Thoracic aorta (tissue), 2 donors: ENCODE data around the gene CTSH. TPM values are rescaled to one million over a fixed set of nuclear protein-coding genes. Genes with fewer than 3 reads are reported as not detected.

Source experiments
- ATAC-seq: fragments of 150-250 bp; one replicate; pipeline ENCODE4 v1.8.0; 2017; ENCODE audit warnings: low read depth; ENCODE audit not compliant: insufficient number of reproducible peaks, low FRiP score
- DNase-seq: peaks from one replicate; pipeline ENCODE4 v3.0.0-alpha.2; 2020; ENCODE audit warnings: low spot score
- H3K27ac ChIP-seq, 2 donors: fragments of 200-600 bp; sonication (generic); 1 replicate in 1 of 2; 2 replicates in 1 of 2; pipeline ENCODE4 v1.5.1; 2016; ENCODE audit warnings: mild to moderate bottlenecking in 2 of 2, moderate library complexity in 2 of 2
- H3K27me3 ChIP-seq: fragments of 200-600 bp; sonication (generic); replicated peaks from 2 replicates; pipeline ENCODE4 v1.6.0; 2016; ENCODE audit warnings: mild to moderate bottlenecking; ENCODE audit not compliant: insufficient read depth
- H3K36me3 ChIP-seq: fragments of 200-600 bp; sonication (generic); one replicate; pipeline ENCODE4 v1.5.1; 2016
- H3K4me1 ChIP-seq, 2 donors: fragments of 200-600 bp; sonication (generic); 1 replicate in 1 of 2; 2 replicates in 1 of 2; pipeline versions ENCODE4 v1.5.1 to v1.6.0; 2016; ENCODE audit warnings: low read depth in 2 of 2, mild to moderate bottlenecking in 1 of 2; ENCODE audit not compliant: control insufficient read depth in 1 of 2
- H3K4me3 ChIP-seq: fragments of 200-600 bp; sonication (generic); 2 replicates; pipeline ENCODE4 v1.5.1; 2016; ENCODE audit warnings: mild to moderate bottlenecking
- H3K9me3 ChIP-seq: fragments of 200-600 bp; sonication (generic); 2 replicates; pipeline ENCODE4 v1.5.1; 2016
- total RNA-seq, 2 donors: library from RNA; depleted of rRNA; stranded (reverse); fragments of >200 nt; gene quantifications; one replicate each; pipeline versions ENCODE4 v1.1.0 to v1.2.3, GENCODE V29; 2016
- TF ChIP-seq, protein P1 (sequence below): fragments of 200-600 bp; sonication (generic); IDR thresholded peaks from one replicate; pipeline ENCODE4 v1.5.1; 2019; ENCODE audit warnings: antibody characterized with exemption

Gene CTSH
- total RNA-seq, 2 donors from 2014 or later: 136 to 149 TPM

DNA sequence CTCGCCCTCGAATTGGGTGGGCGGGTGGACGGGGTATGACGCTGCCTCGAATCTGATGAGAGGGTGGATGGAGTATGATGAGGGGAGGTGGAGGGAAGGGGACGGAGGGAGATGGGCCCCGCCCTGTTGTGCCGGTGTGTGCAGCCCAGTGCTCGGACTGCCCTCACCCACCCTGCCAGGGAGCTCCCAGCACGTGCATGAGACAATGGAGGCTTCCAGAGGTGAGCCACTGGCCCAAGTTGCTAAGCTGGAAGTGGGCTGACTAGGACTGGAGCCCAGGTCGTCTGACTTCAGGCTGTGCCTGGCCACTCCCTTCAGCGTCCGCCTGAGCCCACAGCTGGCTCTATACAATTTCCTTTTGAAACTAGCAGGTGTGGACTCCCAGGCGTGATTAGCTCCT is 47.0 kb upstream of the CTSH start:
- Histone ChIP-seq H3K27me3 (no peaks in the 10 kb centered on the region), H3K4me1 (peaks cover 11% of the 10 kb centered on the region in 2 donors), H3K4me3 (no peak overlapping the region), H3K9me3 (no peaks in the 10 kb centered on the region), H3K27ac (no peak overlapping the region), H3K36me3 (no peaks in the 10 kb centered on the region)
- TF ChIP-seq, protein P1, sequence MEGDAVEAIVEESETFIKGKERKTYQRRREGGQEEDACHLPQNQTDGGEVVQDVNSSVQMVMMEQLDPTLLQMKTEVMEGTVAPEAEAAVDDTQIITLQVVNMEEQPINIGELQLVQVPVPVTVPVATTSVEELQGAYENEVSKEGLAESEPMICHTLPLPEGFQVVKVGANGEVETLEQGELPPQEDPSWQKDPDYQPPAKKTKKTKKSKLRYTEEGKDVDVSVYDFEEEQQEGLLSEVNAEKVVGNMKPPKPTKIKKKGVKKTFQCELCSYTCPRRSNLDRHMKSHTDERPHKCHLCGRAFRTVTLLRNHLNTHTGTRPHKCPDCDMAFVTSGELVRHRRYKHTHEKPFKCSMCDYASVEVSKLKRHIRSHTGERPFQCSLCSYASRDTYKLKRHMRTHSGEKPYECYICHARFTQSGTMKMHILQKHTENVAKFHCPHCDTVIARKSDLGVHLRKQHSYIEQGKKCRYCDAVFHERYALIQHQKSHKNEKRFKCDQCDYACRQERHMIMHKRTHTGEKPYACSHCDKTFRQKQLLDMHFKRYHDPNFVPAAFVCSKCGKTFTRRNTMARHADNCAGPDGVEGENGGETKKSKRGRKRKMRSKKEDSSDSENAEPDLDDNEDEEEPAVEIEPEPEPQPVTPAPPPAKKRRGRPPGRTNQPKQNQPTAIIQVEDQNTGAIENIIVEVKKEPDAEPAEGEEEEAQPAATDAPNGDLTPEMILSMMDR: no peak
- no peak for ATAC-seq
- no peak for DNase-seq

DNA sequence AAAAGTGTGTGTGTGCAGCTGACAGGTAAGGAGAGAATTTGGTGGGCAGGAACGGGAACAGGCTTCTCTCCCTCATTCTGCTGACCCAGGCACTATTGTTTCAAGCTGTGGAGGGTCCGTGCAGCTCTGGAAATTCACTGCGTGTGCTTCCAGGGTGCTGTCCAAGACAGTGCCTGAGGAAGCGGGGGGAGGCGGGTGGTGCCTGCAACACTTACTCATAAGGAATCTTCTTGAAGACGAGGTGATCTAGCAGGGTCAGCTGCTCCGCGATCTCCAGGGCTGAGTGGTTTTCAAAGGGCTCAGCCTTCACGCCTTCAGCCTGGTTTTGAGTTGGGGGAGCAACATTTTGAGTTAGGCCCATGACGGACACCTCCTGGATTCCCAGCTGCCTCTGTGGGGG is 46.6 kb upstream of the CTSH start:
- Histone ChIP-seq H3K4me1 (peaks cover 11% of the 10 kb centered on the region in 2 donors), H3K27ac (no peak overlapping the region)

DNA sequence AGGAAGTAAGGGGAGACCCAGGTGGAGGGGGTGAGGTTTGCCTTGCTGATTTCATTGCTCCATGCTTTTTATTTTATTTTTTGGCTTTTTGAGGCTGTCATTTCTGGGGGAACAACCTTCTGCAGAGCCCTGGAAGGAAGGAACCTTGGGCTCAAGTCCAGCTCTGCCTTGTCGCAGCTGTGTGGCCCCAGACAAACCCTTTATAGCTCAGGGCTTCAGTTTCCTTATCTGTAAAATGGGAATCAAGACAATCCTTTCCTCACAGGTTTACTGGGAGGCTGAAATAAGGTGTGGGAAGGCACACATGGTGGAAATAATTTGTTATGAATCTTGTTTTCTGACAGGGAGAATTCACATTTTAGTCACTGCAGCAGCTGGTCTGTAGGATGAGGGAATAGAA is 45.4 kb upstream of the CTSH start:
- Histone ChIP-seq H3K36me3 (no peaks in the 10 kb centered on the region), H3K9me3 (no peaks in the 10 kb centered on the region), H3K4me1 (peaks cover 11% of the 10 kb centered on the region in 2 donors), H3K27ac (no peak overlapping the region), H3K27me3 (no peaks in the 10 kb centered on the region), H3K4me3 (no peak overlapping the region)
- DNase-seq: no peak
- ATAC-seq: no peak
- TF ChIP-seq, protein P1: no peak

More for the DNA sequence above, 46.6 kb upstream of the CTSH start:
- Histone ChIP-seq H3K4me3 (no peak overlapping the region), H3K36me3 (no peaks in the 10 kb centered on the region), H3K9me3 (no peaks in the 10 kb centered on the region), H3K27me3 (no peaks in the 10 kb centered on the region)
- DNase-seq: no peak
- ATAC-seq: no peak
- TF ChIP-seq, protein P1: no peak

DNA sequence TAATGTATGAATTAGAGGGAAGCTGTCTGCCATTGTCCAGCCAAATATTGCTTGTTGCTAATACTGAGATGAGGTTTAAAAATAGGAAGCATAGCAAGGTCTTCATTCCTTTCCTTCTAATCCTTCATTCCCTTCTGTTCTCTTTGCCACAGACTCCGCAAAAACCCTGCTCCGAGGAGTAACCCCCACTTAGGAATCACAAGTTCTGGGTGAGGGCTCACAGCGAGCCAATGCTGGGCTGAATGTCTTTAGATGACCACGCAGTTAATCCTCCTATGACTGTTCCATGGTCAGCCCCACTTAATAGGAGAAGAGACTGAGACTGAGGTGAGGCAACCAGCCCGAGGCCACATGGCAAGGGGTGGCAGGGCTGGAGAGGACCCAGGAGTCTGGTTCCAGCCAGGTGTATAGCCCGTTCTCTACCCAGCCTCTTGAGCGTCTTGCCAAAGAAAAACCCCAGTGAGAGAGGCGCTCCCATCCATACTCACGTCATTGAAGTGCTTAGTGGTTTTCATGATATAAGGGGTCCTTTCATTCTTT is 44.9 kb upstream of the CTSH start:
- no peak for ATAC-seq
- TF ChIP-seq, protein P1: no peak
- H3K27ac ChIP-seq: no peak overlapping the region

DNA sequence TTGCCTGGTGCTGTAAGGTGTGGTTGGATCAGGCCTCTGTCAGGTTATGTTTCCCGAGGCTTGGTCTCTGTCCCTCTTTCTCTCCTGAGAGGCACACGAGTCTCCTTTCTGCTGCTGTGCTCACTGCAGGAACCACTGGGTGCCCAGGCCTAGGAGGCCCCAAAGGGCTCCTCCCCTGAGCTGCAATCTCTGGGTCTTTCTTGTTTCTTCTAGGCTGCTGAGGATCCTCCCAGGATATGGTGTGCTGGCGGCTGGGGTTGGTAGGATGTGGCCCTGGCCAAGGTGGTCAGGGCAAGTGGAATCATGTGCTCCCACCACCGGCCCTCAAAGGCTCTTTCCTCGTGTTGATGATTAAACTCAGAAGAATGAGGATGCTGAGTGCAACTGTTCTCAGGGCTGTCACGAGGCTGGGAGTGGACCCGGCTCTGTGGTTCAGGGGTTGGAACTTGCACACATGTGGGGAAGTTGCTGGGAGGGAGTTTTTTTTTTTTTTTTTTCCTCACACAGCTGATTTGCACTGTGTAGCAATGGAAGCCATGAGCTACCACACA is 43.6 kb upstream of the CTSH start:
- Histone ChIP-seq H3K27me3 (no peaks in the 10 kb centered on the region), H3K9me3 (no peaks in the 10 kb centered on the region), H3K27ac (peak overlapping the region; percentile 35 to 48), H3K36me3 (no peaks in the 10 kb centered on the region), H3K4me3 (no peak overlapping the region), H3K4me1 (peaks cover 11% of the 10 kb centered on the region in 2 donors)
- ATAC-seq: peak; percentile 65
- TF ChIP-seq, protein P1: no peak
- peak; percentile 42 for DNase-seq

More for the DNA sequence above, 44.9 kb upstream of the CTSH start:
- no peaks in the 10 kb centered on the region for H3K36me3 ChIP-seq
- no peaks in the 10 kb centered on the region for H3K9me3 ChIP-seq
- no peak for DNase-seq
- H3K4me1 ChIP-seq: peaks cover 11% of the 10 kb centered on the region in 2 donors
- H3K4me3 ChIP-seq: no peak overlapping the region
- H3K27me3 ChIP-seq: no peaks in the 10 kb centered on the region
